Skeletal muscle satellite cell (primary cell): ENCODE results near the gene FAM151A.

ENCODE experiments used
- H3K27me3 ChIP-seq: 2 replicates; pipeline ENCODE4 v1.7.0; 2013; ENCODE audit warnings: low read length; ENCODE audit not compliant: control insufficient read depth, insufficient read depth
- H3K36me3 ChIP-seq: 2 replicates; pipeline ENCODE4 v1.7.0; 2013; ENCODE audit warnings: mild to moderate bottlenecking, control low read depth, low read length; ENCODE audit not compliant: insufficient read depth
- H3K4me1 ChIP-seq: 2 replicates; pipeline ENCODE4 v1.7.0; 2013; ENCODE audit warnings: low read length; ENCODE audit not compliant: control insufficient read depth, insufficient read depth
- H3K4me2 ChIP-seq: 2 replicates; pipeline ENCODE4 v1.7.0; 2013; ENCODE audit warnings: mild to moderate bottlenecking, low read length
- H3K4me3 ChIP-seq: 2 replicates; pipeline ENCODE4 v1.7.0; 2013; ENCODE audit warnings: low read length
- H3K9ac ChIP-seq: 2 replicates; pipeline ENCODE4 v1.7.0; 2013; ENCODE audit warnings: mild to moderate bottlenecking, low read depth, low read length, moderate library complexity
- H3K9me3 ChIP-seq: replicated peaks from 2 replicates; pipeline ENCODE4 v1.7.0; 2013; ENCODE audit warnings: mild to moderate bottlenecking, control low read depth, low read length

FAM151A gene

GRCh38 chr1:54608566-54609230, 14.6 kb downstream of the FAM151A start:
- Histone ChIP-seq H3K9ac (no peak overlapping the region), H3K27me3 (no peaks in the 10 kb centered on the region), H3K4me2 (no peak overlapping the region), H3K4me1 (no peaks in the 10 kb centered on the region), H3K4me3 (no peak overlapping the region), H3K36me3 (no peaks in the 10 kb centered on the region), H3K9me3 (no peaks in the 10 kb centered on the region)

- no peak overlapping the region for H3K4me3 ChIP-seq
- H3K4me1 ChIP-seq = no peaks in the 10 kb centered on the region
- H3K9ac ChIP-seq = no peak overlapping the region
- no peak overlapping the region for H3K4me2 ChIP-seq
- H3K36me3 ChIP-seq = no peaks in the 10 kb centered on the region
- no peaks in the 10 kb centered on the region for H3K27me3 ChIP-seq
- H3K9me3 ChIP-seq = no peaks in the 10 kb centered on the region
Measured at GRCh38 chr1:54607821-54608565, 15.3 kb downstream of the FAM151A start.

GRCh38 chr1:54606990-54607325, 16.4 kb downstream of the FAM151A start:
- Histone ChIP-seq H3K4me2 (no peak overlapping the region), H3K4me3 (no peak overlapping the region), H3K4me1 (no peaks in the 10 kb centered on the region), H3K36me3 (no peaks in the 10 kb centered on the region), H3K27me3 (no peaks in the 10 kb centered on the region), H3K9me3 (no peaks in the 10 kb centered on the region), H3K9ac (no peak overlapping the region)

- Histone ChIP-seq H3K27me3 (no peaks in the 10 kb centered on the region), H3K4me1 (no peaks in the 10 kb centered on the region), H3K4me3 (no peak overlapping the region), H3K4me2 (no peak overlapping the region), H3K36me3 (no peaks in the 10 kb centered on the region), H3K9ac (no peak overlapping the region), H3K9me3 (no peaks in the 10 kb centered on the region)
Measured at GRCh38 chr1:54606096-54606989, 17.0 kb downstream of the FAM151A start.

- no peaks in the 10 kb centered on the region for H3K36me3 ChIP-seq
- H3K27me3 ChIP-seq = no peaks in the 10 kb centered on the region
- no peak overlapping the region for H3K9ac ChIP-seq
- H3K4me2 ChIP-seq = no peak overlapping the region
- H3K4me1 ChIP-seq = no peaks in the 10 kb centered on the region
- H3K4me3 ChIP-seq = no peak overlapping the region
- no peaks in the 10 kb centered on the region for H3K9me3 ChIP-seq
Measured at GRCh38 chr1:54604572-54605370, 18.6 kb downstream of the FAM151A start.

GRCh38 chr1:54604051-54604450, 19.3 kb downstream of the FAM151A start:
- Histone ChIP-seq H3K9me3 (no peaks in the 10 kb centered on the region), H3K27me3 (no peaks in the 10 kb centered on the region)

GRCh38 chr1:54603241-54603640, 20.1 kb downstream of the FAM151A start:
- H3K4me2 ChIP-seq = no peak overlapping the region
- H3K27me3 ChIP-seq = no peaks in the 10 kb centered on the region
- H3K9me3 ChIP-seq = no peaks in the 10 kb centered on the region
- H3K4me1 ChIP-seq = no peaks in the 10 kb centered on the region
- no peak overlapping the region for H3K9ac ChIP-seq
- no peak overlapping the region for H3K4me3 ChIP-seq
- no peaks in the 10 kb centered on the region for H3K36me3 ChIP-seq

More at GRCh38 chr1:54604051-54604450, 19.3 kb downstream of the FAM151A start:
- Histone ChIP-seq H3K4me2 (no peak overlapping the region), H3K4me1 (no peaks in the 10 kb centered on the region), H3K9ac (no peak overlapping the region), H3K36me3 (no peaks in the 10 kb centered on the region), H3K4me3 (no peak overlapping the region)

- H3K36me3 ChIP-seq = no peaks in the 10 kb centered on the region
- no peaks in the 10 kb centered on the region for H3K4me1 ChIP-seq
- no peaks in the 10 kb centered on the region for H3K27me3 ChIP-seq
- H3K4me2 ChIP-seq = no peak overlapping the region
- H3K9ac ChIP-seq = no peak overlapping the region
- H3K9me3 ChIP-seq = no peaks in the 10 kb centered on the region
- no peak overlapping the region for H3K4me3 ChIP-seq
Measured at GRCh38 chr1:54602554-54602953, 20.8 kb downstream of the FAM151A start.

GRCh38 chr1:54601730-54602129, 21.6 kb downstream of the FAM151A start:
- H3K27me3 ChIP-seq = no peaks in the 10 kb centered on the region
- H3K4me1 ChIP-seq = no peaks in the 10 kb centered on the region
- H3K4me3 ChIP-seq = no peak overlapping the region
- H3K36me3 ChIP-seq = no peaks in the 10 kb centered on the region
- no peak overlapping the region for H3K9ac ChIP-seq
- no peak overlapping the region for H3K4me2 ChIP-seq
- no peaks in the 10 kb centered on the region for H3K9me3 ChIP-seq

GRCh38 chr1:54600947-54601721, 22.2 kb downstream of the FAM151A start:
- no peaks in the 10 kb centered on the region for H3K36me3 ChIP-seq
- no peak overlapping the region for H3K9ac ChIP-seq
- H3K9me3 ChIP-seq = no peaks in the 10 kb centered on the region
- no peaks in the 10 kb centered on the region for H3K4me1 ChIP-seq
- no peaks in the 10 kb centered on the region for H3K27me3 ChIP-seq
- no peak overlapping the region for H3K4me2 ChIP-seq
- H3K4me3 ChIP-seq = no peak overlapping the region
